ENCODE results near the gene NEDD4.

DNA sequence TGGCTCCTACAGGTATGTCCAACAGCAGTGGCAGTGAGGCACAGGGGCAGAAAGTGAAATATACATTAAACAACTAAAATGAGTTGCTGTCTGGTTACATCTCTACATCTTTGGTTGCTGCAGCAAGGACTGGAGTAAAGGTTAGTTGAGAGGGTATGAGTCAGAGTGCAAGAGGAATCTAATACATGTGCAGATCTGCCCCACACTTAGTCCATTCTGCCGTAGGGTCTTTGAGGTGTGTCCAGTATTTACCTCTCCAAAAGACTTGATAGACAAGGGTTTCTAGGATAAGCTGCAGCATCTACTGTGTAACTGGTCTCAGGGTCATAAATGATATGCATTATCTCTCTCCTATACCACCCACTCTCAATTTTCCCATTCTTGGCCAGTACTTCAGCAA is 6.2 kb upstream of the NEDD4 start:
- TF ChIP-seq, protein P1, sequence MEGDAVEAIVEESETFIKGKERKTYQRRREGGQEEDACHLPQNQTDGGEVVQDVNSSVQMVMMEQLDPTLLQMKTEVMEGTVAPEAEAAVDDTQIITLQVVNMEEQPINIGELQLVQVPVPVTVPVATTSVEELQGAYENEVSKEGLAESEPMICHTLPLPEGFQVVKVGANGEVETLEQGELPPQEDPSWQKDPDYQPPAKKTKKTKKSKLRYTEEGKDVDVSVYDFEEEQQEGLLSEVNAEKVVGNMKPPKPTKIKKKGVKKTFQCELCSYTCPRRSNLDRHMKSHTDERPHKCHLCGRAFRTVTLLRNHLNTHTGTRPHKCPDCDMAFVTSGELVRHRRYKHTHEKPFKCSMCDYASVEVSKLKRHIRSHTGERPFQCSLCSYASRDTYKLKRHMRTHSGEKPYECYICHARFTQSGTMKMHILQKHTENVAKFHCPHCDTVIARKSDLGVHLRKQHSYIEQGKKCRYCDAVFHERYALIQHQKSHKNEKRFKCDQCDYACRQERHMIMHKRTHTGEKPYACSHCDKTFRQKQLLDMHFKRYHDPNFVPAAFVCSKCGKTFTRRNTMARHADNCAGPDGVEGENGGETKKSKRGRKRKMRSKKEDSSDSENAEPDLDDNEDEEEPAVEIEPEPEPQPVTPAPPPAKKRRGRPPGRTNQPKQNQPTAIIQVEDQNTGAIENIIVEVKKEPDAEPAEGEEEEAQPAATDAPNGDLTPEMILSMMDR (optimal IDR thresholded peaks at IDR 0.05 in 1 of 3, IDR thresholded peaks at IDR 0.05 in 1 of 3, conservative IDR thresholded peaks at IDR 0.05 in 1 of 3; ENCODE audit: extremely low read depth in 1 of 3, insufficient read depth in 2 of 3, low read length in 3 of 3): no peak
- TF ChIP-seq EZH2 (IDR thresholded peaks at IDR 0.05; ENCODE audit: low read length): no peak

Measured in keratinocyte (primary cell).